Measurements from ENCODE around the gene SORCS1. TPM values are rescaled to one million over a fixed set of nuclear protein-coding genes. Genes with fewer than 3 reads are reported as not detected.

SORCS1 gene
- total and polyA plus RNA-seq, 12 donors: 0.18 to 11.1 (median 1.1) TPM

DNA sequence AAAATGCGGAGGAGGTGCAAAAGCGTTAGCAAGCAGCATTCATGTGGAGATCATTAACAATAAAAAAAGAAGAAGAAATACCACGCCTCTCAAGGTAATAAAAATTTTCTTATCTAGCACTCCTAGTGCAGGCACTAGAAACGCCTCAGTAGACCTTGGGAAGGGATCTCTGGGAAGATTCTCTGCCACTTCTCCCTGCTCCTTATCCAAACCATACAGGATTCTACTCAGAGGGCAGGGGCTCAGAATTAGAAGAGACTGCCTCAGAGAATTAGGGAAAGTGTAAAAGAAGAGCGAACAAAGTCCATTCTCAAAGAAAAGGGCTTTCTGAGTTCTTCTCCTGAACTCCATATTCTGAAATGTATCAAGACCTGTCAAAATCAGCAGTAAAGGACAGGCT lies 413.4 kb downstream of the SORCS1 start:
- intact Hi-C loops (cut with DNase I): no loop called here
- no peak for TF ChIP-seq POLR2A (IDR thresholded peaks at IDR 0.05)
- TF ChIP-seq, protein P1, sequence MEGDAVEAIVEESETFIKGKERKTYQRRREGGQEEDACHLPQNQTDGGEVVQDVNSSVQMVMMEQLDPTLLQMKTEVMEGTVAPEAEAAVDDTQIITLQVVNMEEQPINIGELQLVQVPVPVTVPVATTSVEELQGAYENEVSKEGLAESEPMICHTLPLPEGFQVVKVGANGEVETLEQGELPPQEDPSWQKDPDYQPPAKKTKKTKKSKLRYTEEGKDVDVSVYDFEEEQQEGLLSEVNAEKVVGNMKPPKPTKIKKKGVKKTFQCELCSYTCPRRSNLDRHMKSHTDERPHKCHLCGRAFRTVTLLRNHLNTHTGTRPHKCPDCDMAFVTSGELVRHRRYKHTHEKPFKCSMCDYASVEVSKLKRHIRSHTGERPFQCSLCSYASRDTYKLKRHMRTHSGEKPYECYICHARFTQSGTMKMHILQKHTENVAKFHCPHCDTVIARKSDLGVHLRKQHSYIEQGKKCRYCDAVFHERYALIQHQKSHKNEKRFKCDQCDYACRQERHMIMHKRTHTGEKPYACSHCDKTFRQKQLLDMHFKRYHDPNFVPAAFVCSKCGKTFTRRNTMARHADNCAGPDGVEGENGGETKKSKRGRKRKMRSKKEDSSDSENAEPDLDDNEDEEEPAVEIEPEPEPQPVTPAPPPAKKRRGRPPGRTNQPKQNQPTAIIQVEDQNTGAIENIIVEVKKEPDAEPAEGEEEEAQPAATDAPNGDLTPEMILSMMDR (IDR thresholded peaks at IDR 0.05): no peak
- no peaks in the 10 kb centered on the region for H3K9me3 ChIP-seq (replicated peaks in 1 of 3)
- no peak overlapping the region for H3K27ac ChIP-seq
- no peak overlapping the region for H3K4me3 ChIP-seq
- 71 to 78% (median 76%) methylated on average over 4 to 5 of the region's 5 CpGs for WGBS, 4 donors
- H3K4me1 ChIP-seq (replicated peaks in 1 of 2): no peaks in the 10 kb centered on the region
- no peaks in the 10 kb centered on the region for H3K27me3 ChIP-seq
- no peak for DNase-seq
- no peaks in the 10 kb centered on the region for H3K36me3 ChIP-seq (replicated peaks in 1 of 2)

DNA sequence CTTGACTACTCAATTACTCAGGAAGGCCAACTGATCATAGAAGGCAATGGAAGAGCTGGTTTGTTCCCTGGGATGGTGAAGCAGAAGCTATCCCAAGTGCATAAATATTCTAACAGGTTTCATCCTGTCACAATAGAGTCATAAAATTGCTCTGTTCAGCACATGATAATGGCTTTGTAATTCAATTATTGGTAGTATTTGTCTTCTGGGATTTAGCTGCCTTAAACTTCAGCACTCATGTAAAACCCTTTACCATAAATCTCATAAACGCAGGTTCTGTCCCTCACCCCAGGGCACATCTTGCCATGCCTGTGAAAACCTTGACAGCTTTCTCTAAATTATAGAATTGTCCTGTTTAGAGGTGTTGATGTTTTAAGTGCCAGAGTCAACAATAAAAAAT lies 417.6 kb downstream of the SORCS1 start:
- Histone ChIP-seq H3K27me3 (no peaks in the 10 kb centered on the region), H3K9me3 (replicated peaks in 1 of 3) (no peaks in the 10 kb centered on the region), H3K27ac (no peak overlapping the region), H3K36me3 (replicated peaks in 1 of 2) (no peaks in the 10 kb centered on the region), H3K4me3 (no peak overlapping the region), H3K4me1 (replicated peaks in 1 of 2) (no peaks in the 10 kb centered on the region)
- TF ChIP-seq POLR2A (IDR thresholded peaks at IDR 0.05): no peak
- TF ChIP-seq, protein P1 (IDR thresholded peaks at IDR 0.05): no peak
- WGBS, 4 donors: 33 to 50% (median 43%) methylated on average over 1 of the region's 1 CpG
- DNase-seq: no peak
- intact Hi-C loops (cut with DNase I): no loop called here

DNA sequence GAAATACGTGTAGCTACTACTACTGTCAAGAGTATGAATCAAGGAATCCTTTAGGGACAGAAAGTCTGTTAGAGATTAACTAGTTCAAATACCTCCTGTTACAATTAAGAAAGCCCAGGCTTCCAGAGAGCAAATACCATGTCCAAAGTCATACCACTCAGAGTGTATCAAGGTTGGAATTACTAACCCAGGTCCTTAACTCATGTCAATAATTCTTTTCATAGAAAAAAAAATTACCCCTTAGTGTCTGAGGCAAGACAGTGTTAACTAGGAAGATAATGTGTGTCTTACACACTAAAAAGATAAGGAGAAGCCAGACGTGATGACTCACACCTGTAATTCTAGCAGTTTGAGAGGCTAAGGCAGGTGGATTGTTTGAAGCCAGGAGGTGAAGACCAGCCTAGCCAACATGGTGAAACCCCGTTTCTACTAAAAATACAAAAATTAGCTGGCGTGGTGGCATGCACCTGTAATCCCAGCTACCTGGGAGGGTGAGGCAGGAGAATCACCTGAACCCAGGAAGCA lies 423.4 kb downstream of the SORCS1 start:
- no peak for DNase-seq
- no peaks in the 10 kb centered on the region for H3K9me3 ChIP-seq (replicated peaks in 1 of 3)
- H3K27ac ChIP-seq: no peak overlapping the region
- no peaks in the 10 kb centered on the region for H3K27me3 ChIP-seq
- H3K4me3 ChIP-seq: no peak overlapping the region
- H3K36me3 ChIP-seq (replicated peaks in 1 of 2): no peaks in the 10 kb centered on the region
- 44 to 59% (median 55%) methylated on average over 4 of the region's 4 CpGs for WGBS, 4 donors
- TF ChIP-seq, protein P1 (IDR thresholded peaks at IDR 0.05): no peak
- TF ChIP-seq POLR2A (IDR thresholded peaks at IDR 0.05): no peak
- no peaks in the 10 kb centered on the region for H3K4me1 ChIP-seq (replicated peaks in 1 of 2)
- intact Hi-C loops (cut with DNase I): no loop called here

DNA sequence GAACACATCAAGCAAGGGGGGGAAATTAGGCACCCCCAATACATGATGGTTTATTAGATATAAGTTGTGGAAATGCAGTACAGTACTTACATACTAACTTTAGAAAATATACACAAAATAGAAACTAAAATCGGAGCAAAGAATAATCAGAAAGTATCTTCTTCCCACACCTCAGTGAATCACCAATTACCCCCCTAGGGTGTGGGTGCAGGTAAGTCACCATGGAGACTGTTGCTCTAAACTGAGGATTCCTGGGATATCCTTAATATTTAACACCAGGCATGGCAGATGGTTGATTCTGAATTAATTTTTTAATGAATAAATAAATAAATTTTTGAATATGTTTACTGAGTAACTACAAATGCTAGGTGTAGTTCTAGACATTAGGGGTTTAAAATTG lies 424.4 kb downstream of the SORCS1 start:
- intact Hi-C loops (cut with DNase I): no loop called here
- 68 to 94% (median 85%) methylated on average over 1 of the region's 1 CpG for WGBS, 4 donors
- no peak for DNase-seq

More for the DNA sequence above, 424.4 kb downstream of the SORCS1 start:
- no peak overlapping the region for H3K4me3 ChIP-seq
- no peak overlapping the region for H3K27ac ChIP-seq
- H3K27me3 ChIP-seq: no peaks in the 10 kb centered on the region
- no peaks in the 10 kb centered on the region for H3K9me3 ChIP-seq (replicated peaks in 1 of 3)
- no peak for TF ChIP-seq POLR2A (IDR thresholded peaks at IDR 0.05)
- TF ChIP-seq, protein P1 (IDR thresholded peaks at IDR 0.05): no peak
- no peaks in the 10 kb centered on the region for H3K4me1 ChIP-seq (replicated peaks in 1 of 2)
- H3K36me3 ChIP-seq (replicated peaks in 1 of 2): no peaks in the 10 kb centered on the region
